Tibial artery (tissue), 4 donors: ENCODE results near the gene WNT11.

Source experiments
- DNase-seq, 2 donors: peaks; one replicate each; pipeline ENCODE4 v3.0.0-alpha.2; 2019
- H3K27ac ChIP-seq, 2 donors: fragments of 200-600 bp; sonication (generic) in 1 of 2; 1 replicate in 1 of 2; 2 replicates in 1 of 2; pipeline ENCODE4 v1.5.1; 2018 to 2019; ENCODE audit warnings: mild to moderate bottlenecking in 1 of 2
- H3K27me3 ChIP-seq, 2 donors: fragments of 200-600 bp; sonication (generic) in 1 of 2; one replicate each; pipeline versions ENCODE4 v1.5.1 to v1.6.0; 2016 to 2019
- H3K36me3 ChIP-seq, 3 donors: fragments of 200-600 bp; sonication (generic) in 2 of 3; one replicate each; pipeline ENCODE4 v1.5.1; 2016 to 2019; ENCODE audit warnings: mild to moderate bottlenecking in 2 of 3
- H3K4me1 ChIP-seq, 4 donors: fragments of 200-600 bp; sonication (generic) in 2 of 4; 1 replicate in 3 of 4; 2 replicates in 1 of 4; pipeline ENCODE4 v1.5.1; 2016 to 2019
- H3K4me3 ChIP-seq, 2 donors: fragments of 200-600 bp; sonication (generic) in 1 of 2; 1 replicate in 1 of 2; 2 replicates in 1 of 2; pipeline ENCODE4 v1.5.1; 2018 to 2019; ENCODE audit warnings: mild to moderate bottlenecking in 2 of 2
- H3K9me3 ChIP-seq, 3 donors: fragments of 200-600 bp; sonication (generic) in 1 of 3; one replicate each; pipeline ENCODE4 v1.5.1; 2016 to 2019
- intact Hi-C: fragments of 100-400 bp; cut with DNase I; formaldehyde crosslinking; loops from one replicate; pipeline ENCODE4 v1.15.0; 2023; ENCODE audit warnings: low total_unique reads
- TF ChIP-seq, protein P1 (sequence below), 2 experiments: fragments of 200-600 bp in 1 of 2; fragments of 450-650 bp in 1 of 2; IDR thresholded peaks; one replicate each; pipeline ENCODE4 v1.5.1; 2017 to 2019; ENCODE audit warnings: antibody characterized with exemption in 2 of 2, mild to moderate bottlenecking in 1 of 2, moderate library complexity in 1 of 2

The WNT11 gene

DNA sequence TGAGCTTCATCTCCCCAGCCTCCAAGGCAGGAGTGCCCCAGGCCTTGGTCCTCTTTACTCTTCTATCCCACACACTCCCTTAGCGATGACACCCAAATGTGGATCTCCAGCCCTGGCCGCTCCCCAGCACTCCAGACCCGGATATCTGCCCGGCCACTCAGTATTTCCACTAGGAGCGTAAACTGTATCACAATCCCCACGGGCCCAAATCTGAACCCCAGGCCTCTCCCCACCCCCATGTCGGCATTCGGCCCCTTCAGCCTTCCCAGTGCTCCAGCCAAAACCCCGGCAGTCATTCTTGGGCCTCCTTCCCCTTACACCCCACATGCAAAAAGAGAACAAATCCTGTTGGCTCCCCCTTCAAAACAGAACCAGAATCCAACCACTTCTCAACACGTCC, 20.8 kb downstream of the WNT11 start:
- intact Hi-C loops: no loop called here
- TF ChIP-seq, protein P1, sequence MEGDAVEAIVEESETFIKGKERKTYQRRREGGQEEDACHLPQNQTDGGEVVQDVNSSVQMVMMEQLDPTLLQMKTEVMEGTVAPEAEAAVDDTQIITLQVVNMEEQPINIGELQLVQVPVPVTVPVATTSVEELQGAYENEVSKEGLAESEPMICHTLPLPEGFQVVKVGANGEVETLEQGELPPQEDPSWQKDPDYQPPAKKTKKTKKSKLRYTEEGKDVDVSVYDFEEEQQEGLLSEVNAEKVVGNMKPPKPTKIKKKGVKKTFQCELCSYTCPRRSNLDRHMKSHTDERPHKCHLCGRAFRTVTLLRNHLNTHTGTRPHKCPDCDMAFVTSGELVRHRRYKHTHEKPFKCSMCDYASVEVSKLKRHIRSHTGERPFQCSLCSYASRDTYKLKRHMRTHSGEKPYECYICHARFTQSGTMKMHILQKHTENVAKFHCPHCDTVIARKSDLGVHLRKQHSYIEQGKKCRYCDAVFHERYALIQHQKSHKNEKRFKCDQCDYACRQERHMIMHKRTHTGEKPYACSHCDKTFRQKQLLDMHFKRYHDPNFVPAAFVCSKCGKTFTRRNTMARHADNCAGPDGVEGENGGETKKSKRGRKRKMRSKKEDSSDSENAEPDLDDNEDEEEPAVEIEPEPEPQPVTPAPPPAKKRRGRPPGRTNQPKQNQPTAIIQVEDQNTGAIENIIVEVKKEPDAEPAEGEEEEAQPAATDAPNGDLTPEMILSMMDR (IDR thresholded peaks at IDR 0.05): no peak
- Histone ChIP-seq H3K4me3 (no peak overlapping the region), H3K27ac (peak overlapping the region in 1 of 2 donors; percentile 13), H3K9me3 (no peaks in the 10 kb centered on the region), H3K27me3 (no peaks in the 10 kb centered on the region), H3K4me1 (peaks cover 0 to 4% (median 2%) of the 10 kb centered on the region in 4 donors), H3K36me3 (no peaks in the 10 kb centered on the region)
- DNase-seq: peak; percentile 34 to 77

DNA sequence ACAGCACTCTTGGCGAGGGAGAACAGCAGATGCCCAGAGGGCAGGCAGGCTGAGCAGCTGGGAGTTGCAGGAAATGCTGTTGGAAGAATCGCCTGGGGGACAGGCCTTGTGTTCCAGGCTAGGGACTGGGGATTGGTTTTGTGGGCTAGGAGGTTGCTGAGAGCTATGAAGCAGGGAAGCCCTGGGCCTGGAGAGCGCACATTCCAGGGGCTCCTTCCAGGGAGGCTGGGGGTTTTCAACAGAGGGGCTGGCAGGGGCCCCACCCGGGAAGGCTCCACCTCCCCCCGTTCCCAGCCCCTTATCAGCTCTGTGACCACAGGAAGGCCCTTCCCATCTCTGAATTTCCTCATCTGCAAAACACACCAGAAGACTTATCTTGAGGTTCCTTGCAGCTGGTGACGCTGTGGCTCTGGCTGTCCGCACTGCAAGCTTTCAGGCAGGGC, 21.7 kb downstream of the WNT11 start:
- Histone ChIP-seq H3K4me3 (no peak overlapping the region), H3K36me3 (no peaks in the 10 kb centered on the region), H3K27me3 (no peaks in the 10 kb centered on the region), H3K9me3 (no peaks in the 10 kb centered on the region), H3K4me1 (peaks cover 0 to 4% (median 2%) of the 10 kb centered on the region in 4 donors), H3K27ac (no peak overlapping the region)
- TF ChIP-seq, protein P1 (IDR thresholded peaks at IDR 0.05): no peak
- intact Hi-C loops: no loop called here
- no peak for DNase-seq

- H3K9me3 ChIP-seq: no peaks in the 10 kb centered on the region
- no peak overlapping the region for H3K27ac ChIP-seq
- no peak overlapping the region for H3K4me3 ChIP-seq
- no peak for DNase-seq
- H3K36me3 ChIP-seq: no peaks in the 10 kb centered on the region
- TF ChIP-seq, protein P1 (IDR thresholded peaks at IDR 0.05): no peak
- intact Hi-C loops: no loop called here
- no peaks in the 10 kb centered on the region for H3K27me3 ChIP-seq
- peaks cover 0 to 4% (median 0%) of the 10 kb centered on the region in 4 donors for H3K4me1 ChIP-seq
Observed at GRCh38 chr11:76181371-76181770, 24.9 kb downstream of the WNT11 start.

DNA sequence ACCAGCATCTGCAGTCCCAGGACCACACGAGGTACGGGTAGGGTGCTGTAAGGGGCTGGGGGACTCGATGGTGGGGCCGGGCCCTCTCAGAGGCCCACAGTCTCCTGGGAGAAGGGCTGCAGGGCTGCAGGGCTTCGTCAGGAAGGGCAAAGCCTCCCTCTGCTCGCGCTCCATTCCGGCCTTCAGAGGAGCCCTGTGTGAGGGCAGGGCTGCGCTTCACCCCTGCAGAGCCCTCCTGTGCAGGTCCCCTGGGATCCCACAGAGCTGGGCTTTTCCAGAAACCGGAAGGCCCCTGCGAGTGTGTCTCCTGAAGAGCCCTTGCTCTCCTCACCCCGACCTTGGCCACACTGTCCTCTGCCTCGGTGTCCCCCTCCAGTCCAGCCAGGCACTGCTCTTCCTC, 27.2 kb downstream of the WNT11 start:
- no peaks in the 10 kb centered on the region for H3K27me3 ChIP-seq
- intact Hi-C loops: no loop called here
- H3K36me3 ChIP-seq: no peaks in the 10 kb centered on the region
- no peak overlapping the region for H3K27ac ChIP-seq
- H3K4me3 ChIP-seq: no peak overlapping the region
- no peaks in the 10 kb centered on the region for H3K4me1 ChIP-seq
- TF ChIP-seq, protein P1 (IDR thresholded peaks at IDR 0.05): no peak
- no peak for DNase-seq
- no peaks in the 10 kb centered on the region for H3K9me3 ChIP-seq

DNA sequence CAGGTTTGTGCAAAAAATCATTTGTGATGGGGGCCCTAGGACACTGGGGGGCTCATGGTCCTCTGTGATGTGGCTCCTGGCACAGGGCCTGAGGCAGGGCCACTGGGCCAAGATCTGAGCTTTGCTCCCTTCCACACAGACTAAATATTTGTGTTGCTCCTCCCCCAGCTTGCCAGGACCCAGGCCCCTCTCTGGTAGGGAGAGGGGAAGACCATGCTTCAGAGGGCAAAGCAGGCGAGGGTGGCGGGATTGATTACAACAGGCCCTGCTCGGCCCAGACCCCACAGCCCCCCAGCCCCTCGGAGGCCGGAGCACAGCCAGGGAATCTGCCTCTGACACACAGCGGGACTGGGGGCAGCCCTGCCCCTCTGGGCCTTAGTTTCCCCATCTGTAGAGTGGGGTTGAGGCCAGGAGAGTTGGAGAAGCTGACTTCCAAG, 29.0 kb downstream of the WNT11 start:
- no peaks in the 10 kb centered on the region for H3K9me3 ChIP-seq
- no peak overlapping the region for H3K4me3 ChIP-seq
- TF ChIP-seq, protein P1 (IDR thresholded peaks at IDR 0.05): no peak
- no peaks in the 10 kb centered on the region for H3K4me1 ChIP-seq
- intact Hi-C loops: no loop called here
- H3K27me3 ChIP-seq: no peaks in the 10 kb centered on the region
- H3K36me3 ChIP-seq: no peaks in the 10 kb centered on the region
- DNase-seq: no peak
- no peak overlapping the region for H3K27ac ChIP-seq

DNA sequence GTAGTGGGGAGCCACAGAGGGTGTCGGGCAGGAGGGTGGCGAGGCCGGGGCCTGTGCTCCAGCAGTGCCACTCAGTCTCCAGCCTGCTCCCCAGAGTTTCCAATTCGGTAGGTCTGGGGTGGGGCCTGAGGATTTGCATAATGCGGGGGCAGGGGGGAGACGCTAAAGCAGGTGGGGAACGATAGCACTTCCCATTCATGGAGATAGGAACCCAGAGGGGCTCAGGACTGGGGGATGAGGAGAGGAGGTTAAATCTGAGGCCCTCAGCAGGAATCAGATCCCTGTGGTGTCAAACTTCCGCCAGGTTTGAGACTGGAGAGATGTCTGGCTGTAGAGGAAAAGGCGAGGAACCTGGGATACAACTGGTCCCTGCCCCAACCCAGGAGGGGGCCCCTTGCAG, 29.8 kb downstream of the WNT11 start:
- TF ChIP-seq, protein P1 (IDR thresholded peaks at IDR 0.05): no peak
- Histone ChIP-seq H3K9me3 (no peaks in the 10 kb centered on the region), H3K4me1 (no peaks in the 10 kb centered on the region), H3K27me3 (no peaks in the 10 kb centered on the region), H3K27ac (no peak overlapping the region), H3K36me3 (no peaks in the 10 kb centered on the region), H3K4me3 (no peak overlapping the region)
- DNase-seq: no peak
- intact Hi-C loops: no loop called here
